Endometrium (tissue), 2 donors: ENCODE measurements around the gene CDS2.
A peak's percentile ranks its signal among the peaks of the same experiment; 100 is the strongest.

ENCODE experiments used
- FAIRE-seq: peaks from 2 replicates; lab custom pipeline; 2012; peaks lifted over from hg19 to GRCh38; lab: Jason Lieb, UNC
- donor health status: control.
- donor health status: control.

Gene CDS2

DNA sequence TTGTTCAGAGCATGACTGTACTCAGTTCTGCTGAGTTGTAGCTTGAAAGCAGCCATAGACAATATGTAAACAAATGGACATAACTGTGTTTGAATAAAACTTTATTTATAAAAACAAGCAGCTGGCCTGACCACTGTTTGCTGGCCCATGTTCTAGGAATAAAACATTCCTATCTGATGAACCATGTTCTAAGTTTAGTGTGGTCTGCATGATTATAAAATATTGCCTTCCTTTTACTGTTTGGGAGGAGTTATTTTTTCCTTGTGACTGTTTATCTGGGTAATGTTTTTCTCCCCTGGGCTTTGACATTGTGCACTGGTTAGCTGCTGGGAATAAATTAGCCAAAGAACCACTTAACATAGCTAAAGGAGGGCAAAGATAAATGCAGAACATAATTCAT lies 55.1 kb downstream of the CDS2 start:
- FAIRE-seq = peak; percentile 4

DNA sequence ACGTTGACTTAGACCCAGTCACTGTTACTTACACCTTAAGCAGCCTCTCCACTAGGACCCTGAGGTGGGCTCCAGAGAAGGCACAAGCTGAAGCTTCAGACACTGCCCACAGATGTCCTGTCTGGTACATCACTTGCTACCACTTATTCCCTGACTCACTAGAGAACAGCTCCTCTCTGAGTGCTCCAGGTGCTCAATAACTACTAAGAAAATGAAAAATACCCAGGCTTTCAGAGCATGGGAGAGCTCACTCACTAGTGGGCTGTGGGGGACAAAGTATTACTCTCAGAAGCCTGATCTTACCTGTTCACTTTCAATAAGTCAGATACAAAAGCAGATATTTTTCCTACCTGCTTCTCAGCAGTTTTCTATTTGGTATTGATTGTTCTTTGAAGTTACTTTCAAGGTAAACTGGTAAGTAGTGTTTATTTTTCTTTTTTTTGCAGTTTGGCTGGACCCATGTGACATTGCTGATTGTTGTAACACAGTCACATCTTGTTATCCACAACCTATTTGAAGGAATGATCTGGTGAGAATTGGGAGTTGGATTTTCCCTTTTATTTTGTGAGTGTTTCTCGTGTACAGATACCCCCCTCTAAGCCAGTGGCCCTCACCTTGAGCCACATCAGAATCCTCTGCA lies 55.9 kb downstream of the CDS2 start:
- FAIRE-seq = no peak

DNA sequence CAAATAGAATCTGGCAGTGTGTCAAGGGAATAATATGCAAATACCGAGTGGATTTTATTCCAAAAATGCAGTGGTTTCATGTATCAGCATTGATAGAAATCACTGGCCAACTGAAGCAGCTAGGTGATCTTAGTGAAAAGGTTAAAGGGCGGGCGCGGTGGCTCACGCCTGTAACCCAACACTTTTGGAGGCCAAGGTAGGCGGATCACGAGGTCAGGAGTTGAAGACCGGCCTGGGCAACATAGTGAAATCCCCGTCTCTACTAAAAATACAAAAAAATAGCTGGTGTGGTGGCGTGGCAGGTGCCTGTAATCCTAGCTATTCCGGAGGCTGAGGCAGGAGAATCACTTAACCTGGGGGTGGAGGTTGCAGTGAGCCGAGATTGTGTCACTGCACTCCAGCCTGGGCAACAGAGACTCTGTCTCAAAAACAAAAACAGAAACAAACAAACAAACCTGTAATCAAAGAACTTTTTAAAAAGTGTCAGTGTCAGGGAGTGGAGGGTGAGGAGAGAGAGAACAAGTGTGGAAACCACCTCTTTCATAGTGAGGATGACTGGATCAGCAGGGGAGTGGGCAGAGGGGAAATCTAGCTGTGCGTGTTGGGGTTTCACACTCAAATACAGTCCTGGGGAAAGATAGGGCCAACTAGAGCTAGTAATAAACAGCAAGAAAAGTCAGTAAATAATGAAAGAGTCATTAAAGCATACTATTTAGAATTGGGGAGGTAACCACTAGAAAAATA lies 57.1 kb downstream of the CDS2 start:
- FAIRE-seq = no peak

DNA sequence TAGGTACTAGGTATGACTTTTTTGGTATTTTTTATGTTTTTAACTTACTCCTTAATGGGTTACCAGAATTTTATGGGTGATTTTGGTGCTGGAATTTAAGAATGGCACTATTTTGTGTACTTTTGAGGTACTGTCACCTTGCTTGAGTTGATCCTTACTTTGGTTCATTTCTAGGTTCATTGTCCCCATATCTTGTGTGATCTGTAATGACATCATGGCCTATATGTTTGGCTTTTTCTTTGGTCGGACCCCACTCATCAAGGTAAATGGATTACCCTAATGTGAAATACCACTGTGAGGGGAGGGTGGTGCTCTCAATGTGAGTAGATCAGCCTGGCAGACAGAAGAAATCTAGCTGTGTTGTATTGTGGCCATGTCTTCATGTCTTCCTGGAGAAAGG lies 57.9 kb downstream of the CDS2 start:
- no peak for FAIRE-seq

- no peak for FAIRE-seq
Measured at GRCh38 chr20:5187122-5187521, 60.3 kb downstream of the CDS2 start.

DNA sequence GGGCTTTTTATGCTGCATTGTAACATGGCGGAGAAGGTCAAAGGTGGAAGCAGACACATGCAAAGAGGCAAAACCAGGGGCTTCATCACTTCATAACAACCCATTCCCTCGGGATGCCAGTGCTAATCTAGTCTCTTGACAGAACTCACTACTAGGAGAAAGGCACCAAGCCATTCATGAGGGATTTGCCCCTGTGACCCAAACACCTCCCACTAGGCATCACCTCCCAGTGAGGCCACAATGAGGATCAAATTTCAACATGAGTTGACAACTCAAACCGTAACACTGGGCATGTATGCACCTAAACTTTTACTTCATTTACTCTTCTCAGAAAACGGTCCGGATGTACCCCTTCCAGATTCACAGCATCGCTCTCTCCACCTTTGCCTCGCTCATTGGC lies 61.9 kb downstream of the CDS2 start:
- FAIRE-seq = no peak

DNA sequence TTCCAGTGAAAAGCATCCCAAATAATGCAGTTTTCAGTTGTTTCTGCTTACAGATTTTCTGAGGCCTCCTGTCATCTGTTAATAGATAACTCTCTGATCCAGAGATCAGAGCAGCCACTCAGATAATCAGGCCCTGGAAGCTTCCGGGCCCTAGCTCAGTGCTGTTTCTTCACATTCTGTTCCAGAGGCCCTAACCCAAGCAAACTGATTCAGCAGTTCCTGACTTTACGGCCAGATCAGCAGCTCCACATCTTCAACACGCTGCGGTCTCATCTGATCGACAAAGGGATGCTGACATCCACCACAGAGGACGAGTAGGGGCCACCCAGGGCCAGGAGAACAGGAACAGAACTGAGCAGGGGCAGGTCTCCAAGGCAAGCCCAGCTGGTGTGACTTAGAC lies 63.1 kb downstream of the CDS2 start:
- FAIRE-seq = no peak

- FAIRE-seq = no peak
Measured at GRCh38 chr20:5190444-5190843, 63.6 kb downstream of the CDS2 start.

DNA sequence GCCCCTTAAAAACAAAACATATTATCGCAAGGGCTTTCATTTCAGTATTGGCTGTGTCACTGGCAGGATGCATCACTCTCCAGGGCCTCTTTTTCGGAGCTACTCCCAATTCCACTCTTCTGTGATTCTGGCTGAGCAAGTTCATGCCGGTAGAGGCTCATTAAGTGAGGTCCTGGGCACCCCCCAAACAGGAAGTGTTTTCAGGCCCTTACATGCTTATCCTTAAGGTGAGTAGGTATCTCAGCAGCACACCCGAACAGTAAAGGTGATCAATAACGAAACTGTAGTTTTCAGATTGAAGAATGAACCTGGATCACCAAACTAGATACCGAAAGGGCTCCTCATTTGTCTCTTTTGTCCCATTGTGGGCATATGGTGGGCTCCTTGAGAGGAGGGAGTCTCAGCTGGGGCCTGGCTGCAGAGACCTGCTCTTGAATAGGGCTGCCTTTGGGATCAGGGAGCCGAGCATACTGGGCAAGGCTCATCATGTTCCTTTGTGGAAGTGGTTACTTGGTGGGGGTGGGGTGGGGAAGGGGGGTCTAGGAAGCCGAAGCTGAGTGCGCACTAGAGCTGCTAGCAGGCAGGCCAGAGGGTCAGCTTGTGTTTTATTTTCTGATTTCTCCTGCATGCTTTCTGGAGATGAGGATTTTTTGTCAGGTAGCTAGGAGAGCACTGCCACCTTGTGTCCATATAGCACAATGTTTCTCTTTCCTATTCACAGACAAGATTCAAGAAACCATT lies 65.2 kb downstream of the CDS2 start:
- FAIRE-seq = peak; percentile 77

DNA sequence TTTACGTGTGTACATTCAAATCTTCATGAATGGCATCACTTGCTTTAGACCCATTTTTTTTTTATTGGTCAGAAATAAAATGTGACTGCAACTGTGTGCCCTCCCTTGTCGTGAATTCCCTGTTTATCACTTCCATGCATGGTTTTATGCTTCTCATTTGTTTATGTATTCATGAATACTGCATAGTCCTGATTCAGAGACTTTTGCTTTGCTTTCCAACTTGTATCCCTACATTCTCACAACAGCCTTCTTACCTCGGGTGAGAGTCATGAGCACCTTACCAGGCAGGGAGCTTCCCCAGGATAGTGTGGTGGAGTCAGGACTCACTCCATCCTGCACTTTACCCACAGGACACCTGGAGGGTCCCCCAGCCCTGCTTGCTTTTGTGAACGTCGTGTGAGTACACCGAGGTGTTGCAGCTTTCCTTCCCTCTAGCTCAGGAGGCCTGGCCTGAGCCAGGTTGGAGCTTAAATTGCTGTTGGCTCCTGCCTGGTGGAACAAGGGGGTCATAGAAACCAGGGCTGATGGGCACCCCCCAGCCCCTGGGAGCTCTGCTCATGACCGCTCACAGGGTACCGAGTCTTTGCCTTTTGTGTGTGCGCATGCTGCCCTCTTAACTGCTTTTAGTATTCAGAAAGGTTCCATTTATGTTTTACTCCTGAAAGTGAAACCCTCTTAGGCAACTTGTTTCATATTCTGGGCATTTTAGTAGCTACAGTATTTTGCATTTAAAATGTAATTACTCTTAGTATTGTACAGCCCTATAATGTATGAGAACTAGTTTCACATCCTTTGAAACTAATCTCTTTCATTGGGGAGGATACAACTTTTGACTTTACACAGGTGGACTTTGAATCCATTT lies 66.0 kb downstream of the CDS2 start:
- no peak for FAIRE-seq

GRCh38 chr20:5195655-5196054 lies 68.8 kb downstream of the CDS2 start:
- FAIRE-seq = no peak

DNA sequence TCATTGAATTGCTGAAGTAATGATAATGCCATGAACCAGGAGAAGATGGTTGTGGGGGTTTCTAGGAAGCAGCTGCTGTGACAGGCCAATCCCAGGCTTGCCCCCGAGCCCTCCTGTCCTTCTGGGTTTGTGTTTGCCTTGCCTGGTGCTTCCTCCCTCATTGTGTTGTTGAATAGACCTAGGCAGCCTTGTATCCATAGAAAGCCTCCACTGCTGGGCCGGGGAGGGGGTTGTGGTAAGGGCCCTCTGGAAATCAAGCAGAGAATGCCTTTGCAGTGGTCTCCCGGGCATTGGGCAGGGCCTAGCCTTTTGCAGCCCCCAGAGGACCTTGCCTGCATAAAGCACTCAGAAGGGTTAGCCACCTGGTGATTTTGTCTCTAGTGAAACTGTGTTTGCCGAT lies 69.3 kb downstream of the CDS2 start:
- FAIRE-seq = no peak

- FAIRE-seq = no peak
Measured at GRCh38 chr20:5197270-5197827, 70.5 kb downstream of the CDS2 start.

GRCh38 chr20:5197847-5198650 lies 71.2 kb downstream of the CDS2 start:
- no peak for FAIRE-seq

DNA sequence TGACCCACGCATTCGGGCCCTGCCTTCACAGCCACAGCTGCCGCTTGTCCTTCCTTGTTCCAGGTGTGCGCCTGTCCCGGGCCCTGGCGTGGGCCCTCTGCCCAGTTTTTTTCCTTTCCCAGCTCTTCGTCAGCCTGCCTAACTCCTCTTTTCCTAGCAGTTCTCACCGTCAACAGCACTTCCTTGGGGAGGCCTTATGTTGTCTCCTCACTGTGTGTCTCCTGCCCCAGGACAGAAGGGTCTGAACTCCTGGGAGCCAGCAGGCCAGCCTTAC lies 71.8 kb downstream of the CDS2 start:
- no peak for FAIRE-seq

DNA sequence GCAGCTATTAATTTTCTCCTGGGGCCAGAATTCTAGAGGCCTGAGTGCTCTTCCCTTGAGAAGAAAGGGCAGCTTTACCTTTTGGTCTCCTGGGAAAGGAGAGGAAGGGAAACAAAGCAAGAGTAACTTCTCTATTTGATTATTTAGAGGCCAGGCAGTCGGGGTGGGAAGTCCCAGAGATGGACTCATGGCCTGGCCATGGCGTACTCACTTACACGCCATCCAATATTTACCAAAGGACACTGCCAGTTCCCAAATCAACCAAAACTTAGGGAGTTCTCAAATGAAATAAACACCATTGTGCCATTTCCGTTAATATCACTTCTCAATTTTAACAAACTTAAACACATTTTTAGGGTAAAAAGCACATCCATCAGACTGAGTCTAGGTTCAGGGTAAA lies 76.6 kb downstream of the CDS2 start:
- FAIRE-seq = no peak

GRCh38 chr20:5205348-5206210 lies 78.8 kb downstream of the CDS2 start:
- peak; percentile 33 for FAIRE-seq

DNA sequence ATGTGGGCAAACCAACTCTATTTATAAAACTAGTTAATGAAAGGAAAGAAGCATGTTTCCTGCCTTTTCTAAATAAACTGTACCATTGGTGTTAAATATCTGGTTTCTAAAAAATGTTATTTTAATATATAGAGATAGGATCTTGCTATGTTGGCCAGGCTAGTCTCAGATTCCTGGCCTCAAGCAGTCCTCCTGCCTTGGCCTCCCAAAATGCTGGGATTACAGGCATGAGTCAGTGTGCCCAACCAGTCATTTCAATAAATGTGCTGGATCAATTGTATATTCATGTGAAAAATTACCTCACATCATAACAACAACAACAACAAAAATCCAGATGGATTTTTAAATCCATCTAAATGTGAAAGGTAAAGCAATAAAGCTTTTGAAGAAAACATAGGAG lies 80.3 kb downstream of the CDS2 start:
- FAIRE-seq = no peak

DNA sequence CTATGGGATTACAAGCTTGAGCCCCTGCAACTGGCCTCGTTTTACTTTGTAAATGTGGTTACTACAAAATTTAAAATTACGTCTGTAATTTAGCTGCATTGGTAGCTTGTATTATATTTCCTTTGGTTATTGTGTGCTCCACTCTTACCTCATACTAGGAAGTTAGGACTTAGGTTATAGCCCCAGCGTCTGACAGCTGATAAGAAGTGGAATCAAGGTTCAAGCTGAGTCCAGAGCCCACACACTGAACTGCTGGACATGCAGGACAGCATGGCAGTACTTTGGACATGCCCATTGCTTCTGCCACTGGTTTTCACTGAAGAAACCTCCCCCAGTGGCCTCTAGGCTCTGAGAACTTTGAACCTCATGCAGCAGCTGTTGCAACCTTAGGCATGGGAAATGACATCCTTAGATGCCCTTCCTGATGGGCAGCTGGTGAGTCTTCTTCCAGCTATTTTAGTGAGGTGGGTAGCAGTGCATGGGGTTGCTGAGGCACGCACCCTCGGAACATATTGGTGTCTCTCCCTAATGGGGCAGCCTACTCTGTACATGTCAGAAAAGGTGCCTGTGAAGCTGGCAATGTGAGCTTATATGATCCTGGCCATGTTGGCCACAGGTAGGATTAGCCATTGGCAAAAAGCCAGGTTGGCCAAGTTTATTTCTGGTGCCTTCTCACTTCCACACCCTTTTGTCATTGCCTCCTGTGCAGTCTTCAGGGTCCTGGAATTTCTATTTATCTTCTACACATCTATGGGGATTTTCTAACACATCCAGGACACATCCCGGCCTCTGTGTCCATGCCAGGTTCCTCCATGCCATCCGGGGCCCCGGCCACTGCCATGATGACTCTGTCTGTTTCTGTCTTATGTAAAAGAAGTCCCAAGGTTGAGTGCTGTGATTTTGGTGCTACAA lies 85.3 kb downstream of the CDS2 start:
- no peak for FAIRE-seq
